NCI-H774 (cell line): ENCODE results near the gene ZNF317.

ENCODE experiments used
- DNase-seq: peaks from one replicate; lab custom pipeline; 2025; lab: John Stamatoyannopoulos, UW

ZNF317 gene

DNA sequence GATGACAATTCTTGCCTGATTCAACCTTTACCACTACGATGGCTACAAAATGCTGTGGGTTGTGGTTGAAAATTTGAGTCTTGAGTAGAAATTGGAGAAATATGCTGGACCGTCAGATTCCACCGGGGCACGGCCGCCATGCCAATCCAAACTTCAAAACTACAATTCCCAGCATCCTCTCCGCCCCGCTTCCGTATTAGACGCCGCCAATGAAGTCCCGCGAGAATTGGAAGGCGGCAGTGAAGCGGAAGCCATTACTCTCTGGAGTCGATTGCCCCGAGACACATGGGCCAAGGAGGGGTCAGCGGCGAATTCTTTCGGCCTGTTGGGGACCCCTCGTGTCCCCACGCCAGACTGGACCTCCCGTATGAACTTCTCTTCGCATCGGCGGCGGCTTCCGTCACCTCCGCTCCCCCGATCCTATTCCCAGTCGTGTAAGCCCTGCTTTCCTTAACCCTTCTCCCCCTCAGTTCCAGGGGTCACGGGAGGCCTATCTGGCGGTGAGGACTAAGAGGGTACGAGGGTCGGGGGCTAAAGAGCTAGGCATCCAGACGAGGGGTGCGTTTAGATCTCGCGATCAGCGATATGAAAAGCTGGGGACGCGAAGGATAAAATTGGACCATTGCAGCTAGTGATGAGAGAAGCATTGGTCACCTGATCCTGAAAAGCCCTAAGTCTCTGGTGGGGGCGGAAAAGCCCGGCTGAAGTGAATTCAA is at the start of gene ZNF317:
TSS of gene ZNF317 (plus strand) at position 239 of the 716 bp plus-strand sequence. CDS start 15,620 bp downstream, outside the sequence.
- DNase-seq, result peak; percentile 86

DNA sequence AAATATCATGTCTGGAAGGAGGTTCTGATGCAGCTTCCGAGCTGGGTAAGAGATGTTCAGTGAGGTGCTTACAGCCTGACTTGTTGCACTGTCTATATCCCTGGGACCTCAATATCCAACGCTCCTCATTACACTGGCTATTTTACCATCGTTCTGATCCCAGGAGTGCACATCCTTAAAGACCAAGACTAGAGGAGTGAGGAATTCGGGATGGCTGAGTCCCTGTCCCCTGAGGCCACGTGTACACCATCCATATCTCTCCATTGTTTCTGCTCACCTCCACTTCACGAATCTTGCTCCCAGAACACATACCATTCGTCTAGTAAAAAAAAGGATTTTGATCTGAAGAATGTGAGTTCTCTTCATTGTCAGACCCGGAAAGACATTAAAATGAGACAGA is 32.8 kb upstream of the ZNF317 start, which contains the start of gene OR7G2:
TSS of gene OR7G2 (minus strand) at position 101 of the 400 bp plus-strand sequence. CDS start 4,232 bp downstream, outside the sequence.
- DNase-seq, result no peak

DNA sequence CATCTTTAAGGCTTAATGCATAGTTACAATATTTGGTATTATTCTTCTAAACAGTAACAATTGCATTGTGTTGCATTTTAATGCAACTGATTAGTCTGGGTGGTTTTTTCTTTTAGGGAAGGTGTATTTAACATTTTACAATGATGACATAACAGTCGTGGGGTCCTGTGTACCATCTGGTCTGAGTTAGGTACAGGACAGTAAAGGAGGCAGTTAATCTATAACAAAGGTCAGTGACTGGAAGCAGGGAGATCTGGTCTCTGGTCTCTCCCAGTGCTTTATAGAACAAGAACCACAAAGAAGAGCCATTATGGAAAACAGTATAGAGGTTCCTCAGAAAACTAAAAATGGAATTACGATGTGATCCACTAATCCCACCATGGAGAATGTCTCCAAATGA is 30.2 kb upstream of the ZNF317 start:
- no peak for DNase-seq

DNA sequence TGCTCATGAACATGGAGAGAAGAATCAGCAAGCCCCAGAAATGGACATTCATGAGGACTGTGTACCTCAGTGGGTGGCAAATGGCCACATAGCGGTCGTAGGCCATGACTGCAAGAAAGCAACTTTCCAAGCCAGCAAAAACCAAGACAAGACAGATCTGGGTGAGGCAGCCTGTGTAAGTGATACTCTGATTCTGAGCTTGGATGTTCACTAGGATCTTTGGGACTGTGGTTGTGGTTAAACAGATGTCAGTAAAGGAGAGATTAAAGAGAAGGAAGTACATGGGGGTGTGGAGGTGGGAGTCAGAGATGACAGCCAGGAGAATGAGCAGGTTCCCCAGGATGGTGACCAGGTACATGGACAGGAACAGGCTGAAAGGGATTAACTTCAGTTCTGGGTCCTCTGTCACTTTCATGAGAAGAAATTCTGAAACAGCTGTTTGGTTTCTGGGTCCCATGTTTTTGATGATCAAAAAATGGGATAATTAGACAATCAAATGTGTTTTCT is 24.8 kb upstream of the ZNF317 start, which contains the start of gene OR7G1:
TSS of gene OR7G1 (minus strand) at position 457 of the 507 bp plus-strand sequence. CDS start at position 457, 0 bp downstream.
- no peak for DNase-seq

- DNase-seq, result no peak
These were observed 23.6 kb upstream of the ZNF317 start for GRCh38 chr19:9116547-9116946.

DNA sequence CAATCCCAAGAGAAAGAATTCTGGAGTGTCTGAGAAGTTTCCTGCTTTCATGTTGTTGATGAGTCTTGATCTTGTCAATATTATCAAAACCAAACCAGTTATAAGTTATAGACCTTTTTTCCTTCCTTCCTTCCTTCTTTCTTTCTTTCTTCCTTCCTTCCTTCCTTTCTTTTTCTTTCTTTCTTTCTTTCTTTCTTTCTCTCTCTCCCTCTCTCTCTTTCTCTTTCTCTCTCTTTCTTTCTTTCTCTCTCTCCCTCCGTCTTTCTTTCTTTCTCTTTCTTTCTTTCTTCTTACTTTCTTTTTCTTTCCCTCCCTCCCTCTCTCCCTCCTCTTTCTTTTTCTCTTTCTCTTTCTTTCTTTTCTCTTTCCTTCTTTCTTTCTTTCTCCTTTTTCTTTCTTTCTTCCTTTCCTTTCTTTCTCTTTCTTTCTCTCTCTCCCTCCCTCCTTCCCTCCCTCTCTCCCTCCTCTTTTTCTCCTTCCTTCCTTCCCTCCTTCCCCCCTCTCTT is 13.2 kb upstream of the ZNF317 start, which contains the start of gene OR7G3:
TSS of gene OR7G3 (minus strand) at position 51 of the 506 bp plus-strand sequence. CDS start at position 51, 0 bp downstream.
- no peak for DNase-seq

GRCh38 chr19:9128171-9128570 is 12.0 kb upstream of the ZNF317 start:
- no peak for DNase-seq

- DNase-seq, result no peak
These were observed 9.2 kb upstream of the ZNF317 start for GRCh38 chr19:9130965-9131364.

DNA sequence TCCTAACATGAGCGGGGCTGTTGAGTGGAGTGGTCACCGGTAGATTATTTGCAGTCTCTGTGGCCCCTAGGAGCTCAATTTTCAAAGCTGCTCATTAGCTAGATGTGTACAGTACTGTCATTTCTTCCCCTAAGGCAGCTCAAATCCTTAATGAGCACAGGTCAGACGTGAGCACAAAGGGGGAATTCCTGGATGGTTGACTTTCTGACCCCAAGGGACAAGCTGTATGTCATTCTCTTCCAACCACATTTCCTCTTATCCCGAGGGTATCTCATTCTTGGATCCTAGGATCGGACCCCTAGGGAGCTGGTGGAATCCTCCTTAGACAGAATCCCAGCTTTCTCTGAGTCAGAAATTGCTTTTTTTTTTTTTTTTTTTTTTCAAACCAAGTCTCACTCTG is 7.8 kb upstream of the ZNF317 start:
- no peak for DNase-seq

GRCh38 chr19:9139609-9140158 is 513 bp upstream of the ZNF317 start:
- no peak for DNase-seq

GRCh38 chr19:9144920-9145319 is 4.7 kb downstream of the ZNF317 start:
- DNase-seq, result no peak

DNA sequence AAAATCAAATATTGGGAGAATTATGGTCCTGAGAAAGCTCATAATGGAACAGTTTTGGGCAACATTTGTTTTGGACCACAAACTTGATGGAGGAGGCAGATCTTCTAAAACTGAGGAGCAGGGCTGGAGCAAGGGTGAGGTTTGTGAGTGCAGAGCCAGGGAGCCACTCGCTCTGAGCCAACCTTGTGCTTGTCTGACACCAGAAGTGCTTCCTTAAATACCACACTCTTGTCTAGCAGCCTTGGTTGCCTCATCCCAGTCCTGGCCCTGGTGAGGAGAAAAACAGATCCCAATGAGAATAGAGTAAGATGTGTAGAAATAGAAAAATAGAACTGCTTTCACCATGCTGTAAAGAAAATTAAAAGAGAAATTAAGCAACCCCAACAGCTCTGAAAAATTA is 6.7 kb downstream of the ZNF317 start:
- no peak for DNase-seq

- no peak for DNase-seq
These were observed 8.5 kb downstream of the ZNF317 start for GRCh38 chr19:9148697-9149096.

DNA sequence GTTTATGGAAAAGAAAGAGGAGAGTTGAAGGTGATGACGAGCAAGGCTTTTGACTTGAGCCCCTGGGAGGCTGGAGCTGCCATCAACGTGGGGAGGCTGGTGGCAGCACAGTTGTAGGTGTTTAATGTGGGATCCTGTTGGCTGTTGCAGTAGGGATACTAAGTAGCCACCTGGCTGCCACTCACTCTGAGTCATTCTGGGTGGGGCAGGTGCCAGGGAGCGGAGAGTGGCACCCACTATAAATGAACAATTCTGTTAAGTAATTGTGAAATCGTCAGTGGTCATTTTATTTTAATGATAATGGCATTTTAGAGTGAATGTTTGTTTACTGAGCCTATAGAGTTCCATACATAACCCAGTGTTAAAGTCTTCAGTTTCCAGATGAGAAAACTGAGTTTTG is 9.8 kb downstream of the ZNF317 start:
- no peak for DNase-seq

DNA sequence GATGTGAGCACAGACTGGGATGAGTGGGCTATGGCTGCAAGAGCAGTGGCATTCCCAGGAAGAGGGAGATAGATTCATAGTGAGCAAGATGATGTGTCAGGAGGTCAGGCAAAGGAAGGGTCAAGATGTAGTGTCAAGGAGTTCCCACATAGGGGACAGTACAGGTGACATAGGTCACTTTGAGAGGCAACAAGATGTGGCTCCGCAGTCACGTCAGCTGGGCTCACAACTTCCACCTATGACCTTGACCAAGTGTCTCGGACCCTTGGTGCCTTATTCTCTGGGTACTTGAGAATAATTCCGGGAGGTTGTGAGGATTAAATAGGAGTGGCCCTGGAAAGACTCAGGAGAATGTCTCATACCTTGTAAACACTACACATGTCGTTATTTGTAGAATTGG is 10.5 kb downstream of the ZNF317 start:
- no peak for DNase-seq

DNA sequence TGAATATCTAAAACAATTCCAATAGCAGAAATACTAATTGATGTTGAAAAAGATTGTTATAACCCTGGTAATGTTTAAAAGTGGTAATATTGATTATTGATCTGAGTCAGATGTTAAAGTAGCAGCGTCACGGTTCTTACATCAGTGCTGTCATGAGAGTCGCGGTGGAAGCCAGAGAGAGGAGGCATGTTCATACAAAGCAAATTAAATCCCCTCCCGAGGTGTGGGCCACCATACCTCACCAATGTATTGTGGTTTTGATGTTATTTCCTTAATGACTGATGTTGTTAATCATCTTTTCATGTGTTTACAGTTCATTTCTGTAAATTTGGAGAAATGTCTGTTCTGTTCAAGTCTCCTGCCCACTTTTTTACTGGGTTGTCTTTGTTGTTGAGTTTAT is 11.2 kb downstream of the ZNF317 start:
- DNase-seq, result no peak

- DNase-seq, result no peak
These were observed 15.4 kb downstream of the ZNF317 start for GRCh38 chr19:9155591-9155990.

GRCh38 chr19:9156304-9156703 is 16.1 kb downstream of the ZNF317 start:
- no peak for DNase-seq

- DNase-seq, result no peak
These were observed 19.7 kb downstream of the ZNF317 start for GRCh38 chr19:9159891-9160290.

DNA sequence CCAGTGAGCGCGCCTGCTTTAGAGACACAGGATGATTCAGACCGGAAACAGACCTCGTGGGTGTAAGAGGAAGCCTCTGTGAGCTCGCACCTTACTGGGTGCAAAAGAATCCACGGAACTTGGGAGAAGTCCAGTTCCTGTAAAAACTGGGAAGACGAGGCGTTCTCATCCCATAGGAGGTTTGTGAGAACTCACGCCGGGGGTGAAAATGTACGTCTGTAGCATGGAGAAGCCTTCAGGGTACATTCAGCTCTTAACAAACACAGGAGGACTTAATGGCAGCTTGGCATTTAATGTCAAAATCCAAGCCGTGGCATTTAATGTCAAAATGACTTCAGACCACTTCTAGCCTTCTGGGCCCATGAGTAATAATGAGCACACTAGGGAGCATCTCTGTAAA is 21.2 kb downstream of the ZNF317 start:
- no peak for DNase-seq

GRCh38 chr19:9165261-9165660 is 25.1 kb downstream of the ZNF317 start:
- no peak for DNase-seq

DNA sequence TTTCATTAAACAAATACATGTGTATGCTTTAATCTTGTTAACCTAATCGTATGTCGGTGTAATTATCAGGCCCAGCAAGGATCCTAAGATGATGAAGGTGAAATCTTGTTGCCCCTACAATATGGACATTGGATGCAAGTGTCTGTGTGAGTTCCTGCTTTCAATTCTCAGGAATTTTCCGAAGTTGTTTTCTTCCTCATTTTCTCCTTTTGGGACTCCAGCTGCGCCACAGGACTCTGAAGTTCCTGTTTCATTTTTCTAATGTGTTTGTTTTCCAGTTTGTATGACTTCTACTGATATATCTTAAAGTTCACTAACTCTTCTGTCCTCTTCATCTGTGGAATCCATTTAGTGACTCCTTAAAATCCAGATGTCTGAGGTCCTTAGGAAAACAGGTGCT is 26.6 kb downstream of the ZNF317 start:
- DNase-seq, result no peak

DNA sequence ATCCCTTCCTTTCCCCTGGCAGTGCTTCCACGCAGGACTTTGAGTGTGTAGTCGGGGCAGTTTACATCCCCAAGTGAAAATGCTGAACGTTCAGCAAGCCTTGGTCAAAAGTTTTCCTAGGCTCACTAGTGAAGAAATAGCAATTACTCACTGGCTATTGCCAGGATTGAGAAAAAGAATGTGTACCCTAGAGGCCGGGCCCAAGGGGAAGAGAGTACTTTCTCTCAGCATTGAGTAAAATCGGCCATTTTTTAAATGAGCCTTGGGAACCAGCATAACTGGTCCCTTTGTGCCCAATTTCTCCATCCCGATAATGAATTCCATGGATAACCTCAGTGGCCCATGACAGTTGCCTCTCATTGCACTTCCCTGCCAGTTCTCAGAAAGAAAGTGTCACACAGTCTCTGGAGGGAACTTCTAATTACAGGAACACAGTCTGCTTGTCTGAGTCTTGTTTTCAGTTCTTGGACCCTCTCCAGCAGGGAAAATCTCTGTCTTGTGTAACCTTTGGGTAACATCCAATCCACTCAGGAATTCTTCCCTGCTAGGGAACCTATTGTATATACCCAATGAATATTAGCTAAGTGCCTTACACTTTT is 31.3 kb downstream of the ZNF317 start:
- no peak for DNase-seq
